ENCODE measurements around the gene WNT7A.
"Not testable (repeated sequence)": the region's sequence is repeated elsewhere in the genome, so short reads cannot be mapped to it uniquely, and the experiment has no call there.

WNT7A gene

DNA sequence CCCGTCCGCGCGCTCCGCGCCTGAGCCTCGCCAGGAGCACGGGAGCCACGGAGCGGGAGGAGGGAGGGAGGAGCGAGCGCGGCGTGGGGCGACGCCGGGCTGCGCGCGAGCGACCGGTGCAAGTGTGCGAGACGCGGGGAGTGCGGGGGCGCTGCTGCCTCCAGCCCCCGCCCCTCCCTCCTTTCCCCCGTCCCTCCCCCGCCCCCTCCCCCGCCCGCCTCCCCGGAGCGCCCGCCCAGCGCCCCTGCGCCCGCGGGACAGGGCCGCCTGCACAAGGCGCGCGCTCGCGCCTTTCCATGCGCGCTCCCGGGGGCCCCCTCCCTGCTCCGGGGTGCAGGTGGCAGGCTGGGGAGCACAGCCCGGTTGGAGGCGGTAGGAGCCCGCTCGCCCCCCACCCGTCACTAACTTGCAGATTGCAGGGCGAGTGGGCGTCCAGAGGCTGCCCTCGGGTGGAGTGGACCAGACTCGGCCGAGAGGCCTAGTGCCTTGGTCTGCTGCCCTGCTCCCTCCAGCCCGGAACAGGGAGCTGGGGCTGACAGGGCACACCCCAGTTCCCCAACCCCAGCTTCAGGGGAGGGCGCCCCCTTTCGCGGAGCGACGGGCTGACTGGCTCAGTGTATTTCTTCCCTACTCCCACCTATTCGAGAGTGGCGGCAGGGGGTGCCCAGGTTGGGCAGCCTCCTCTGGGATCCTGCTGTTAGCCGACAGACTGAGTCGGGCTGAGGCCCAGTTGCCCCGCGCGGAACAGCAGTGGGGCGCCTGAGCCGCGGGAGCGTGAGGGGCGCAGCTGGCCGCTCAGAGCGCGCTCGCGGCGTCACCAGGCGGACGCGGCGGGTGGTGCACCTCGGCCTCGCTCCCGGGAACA, at the start of gene WNT7A:
TSS of gene WNT7A (minus strand) at position 126 of the 865 bp plus-strand sequence. CDS start 255 bp downstream, outside the sequence.
- peak in 1 of 2 donors; percentile 11 for DNase-seq (ENCODE audit: low read depth in 2 of 2)

- DNase-seq (ENCODE audit: low read depth in 2 of 2), result not testable (repeated sequence)
These were observed 48.9 kb upstream of the WNT7A start for GRCh38 chr3:13928741-13929140.

DNA sequence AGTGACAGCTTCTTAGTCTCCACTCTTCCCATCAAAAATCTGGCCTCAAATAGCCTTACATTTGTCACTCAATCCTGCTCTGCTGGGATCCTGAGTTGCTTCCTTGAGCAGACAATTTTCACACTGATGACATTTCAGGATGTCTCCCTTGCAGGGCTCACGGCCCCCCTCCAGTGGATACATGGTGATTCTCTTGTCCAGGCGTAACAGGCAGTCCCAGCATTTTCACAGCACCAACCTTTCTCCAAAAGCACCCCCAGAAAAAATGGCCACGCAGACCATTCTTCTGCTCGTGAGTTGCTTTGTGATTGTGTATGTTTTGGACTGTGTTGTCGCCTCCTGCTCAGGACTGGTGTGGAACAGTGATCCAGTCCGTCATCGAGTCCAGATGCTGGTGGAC, 47.4 kb upstream of the WNT7A start:
- no peak for DNase-seq (ENCODE audit: low read depth in 2 of 2)

DNA sequence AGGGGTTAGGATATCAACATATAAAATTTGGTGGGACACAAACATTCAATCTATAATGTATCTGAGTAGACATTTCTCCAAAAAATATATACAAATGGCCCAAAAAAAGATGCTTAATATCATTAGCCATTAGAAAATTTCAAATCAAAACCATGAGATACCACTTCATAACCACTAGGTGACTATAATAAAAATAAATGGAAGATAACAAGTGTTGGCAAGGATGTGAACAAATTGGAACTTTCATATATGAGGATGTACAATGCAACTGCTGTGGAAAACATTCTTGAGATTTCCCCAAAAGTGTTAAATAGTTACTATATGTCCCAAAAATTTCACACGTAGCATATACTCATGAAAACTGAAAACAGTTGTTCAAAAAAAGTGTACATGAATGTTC, 36.5 kb upstream of the WNT7A start:
- DNase-seq (ENCODE audit: low read depth in 2 of 2), result no peak

DNA sequence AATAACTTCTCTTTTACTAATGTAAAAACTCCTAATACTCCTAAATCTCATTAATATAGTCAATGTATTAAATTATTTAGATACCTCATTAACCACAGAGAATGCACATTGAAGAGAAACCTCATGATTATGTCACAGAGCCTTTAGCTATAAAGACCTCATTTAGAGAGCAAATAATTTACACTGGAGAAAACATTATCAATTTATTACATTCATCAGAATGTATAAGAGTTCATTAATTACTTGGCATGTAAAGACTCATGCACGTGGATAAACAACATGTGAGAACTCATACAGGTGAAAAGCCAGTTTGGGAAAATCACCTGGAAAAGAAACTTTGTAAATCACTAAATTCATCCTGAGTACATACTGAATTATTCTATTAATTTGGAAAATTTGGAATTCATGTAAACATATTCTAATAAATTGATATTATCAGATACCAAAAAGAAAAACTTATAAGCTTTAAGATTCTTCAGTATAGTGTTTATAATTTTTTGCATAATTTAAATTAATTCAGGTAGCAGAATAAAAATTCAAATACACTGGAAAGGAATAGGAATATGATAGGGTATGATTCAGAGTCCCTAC, 22.9 kb upstream of the WNT7A start:
- DNase-seq (ENCODE audit: low read depth in 2 of 2), result no peak

DNA sequence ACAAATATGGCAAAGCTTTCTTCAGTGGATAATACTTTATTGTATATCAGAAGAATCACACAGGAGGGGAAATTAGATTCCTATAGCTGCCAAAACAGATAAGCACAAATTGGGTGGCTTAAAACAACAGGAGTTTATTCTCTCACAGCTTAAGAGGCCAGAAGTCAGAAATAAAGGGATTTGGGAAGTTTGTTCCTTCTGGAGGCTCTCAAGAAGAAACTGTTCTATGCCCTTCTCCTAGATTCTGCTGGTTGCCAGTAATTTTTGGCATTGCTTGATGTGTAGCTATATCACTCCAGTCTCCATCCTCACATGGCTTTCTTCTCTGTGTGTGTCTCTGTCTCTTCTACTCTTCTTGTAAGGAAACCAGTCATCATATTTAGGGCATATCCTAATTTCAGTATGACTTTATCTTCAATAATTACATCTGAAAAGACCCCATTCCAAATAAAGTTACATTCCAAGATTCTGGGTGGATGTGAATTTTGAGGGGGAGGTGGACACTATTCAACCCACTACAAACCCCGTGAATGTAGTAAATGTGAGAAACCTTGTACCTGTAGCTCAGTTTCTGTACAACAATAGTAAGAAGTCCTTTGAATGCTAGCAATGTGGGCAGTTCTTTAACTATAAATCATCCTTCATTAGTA, 22.2 kb upstream of the WNT7A start:
- DNase-seq (ENCODE audit: low read depth in 2 of 2), result no peak

DNA sequence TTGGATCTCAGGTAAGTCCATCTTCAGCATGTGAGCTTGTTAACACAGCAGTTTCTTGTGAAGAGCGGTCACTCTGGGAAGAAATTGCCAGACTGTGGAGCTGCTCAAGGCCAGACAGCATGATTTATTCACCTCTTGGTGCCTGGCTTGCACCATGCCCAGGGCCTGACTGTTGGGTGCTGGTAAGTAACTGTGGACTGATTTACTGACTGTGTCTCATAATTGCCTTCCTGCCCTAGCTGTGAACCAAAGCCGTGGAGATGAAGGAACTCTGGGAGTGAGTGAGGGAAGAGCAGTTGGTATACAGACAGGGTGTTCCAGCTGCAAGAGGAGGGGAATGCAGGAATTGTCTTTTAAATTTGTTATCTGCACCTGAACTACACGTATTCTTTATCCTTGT, 18.5 kb upstream of the WNT7A start:
- no peak for DNase-seq (ENCODE audit: low read depth in 2 of 2)

- DNase-seq (ENCODE audit: low read depth in 2 of 2), result peak in 1 of 2 donors; percentile 25
These were observed 16.7 kb upstream of the WNT7A start for GRCh38 chr3:13896473-13897154.

GRCh38 chr3:13895155-13896105, 15.6 kb upstream of the WNT7A start:
- DNase-seq (ENCODE audit: low read depth in 2 of 2), result peak; percentile 84 to 88

- no peak for DNase-seq (ENCODE audit: low read depth in 2 of 2)
These were observed 14.9 kb upstream of the WNT7A start for GRCh38 chr3:13894807-13895154.

- no peak for DNase-seq (ENCODE audit: low read depth in 2 of 2)
These were observed 14.4 kb upstream of the WNT7A start for GRCh38 chr3:13894096-13894806.

DNA sequence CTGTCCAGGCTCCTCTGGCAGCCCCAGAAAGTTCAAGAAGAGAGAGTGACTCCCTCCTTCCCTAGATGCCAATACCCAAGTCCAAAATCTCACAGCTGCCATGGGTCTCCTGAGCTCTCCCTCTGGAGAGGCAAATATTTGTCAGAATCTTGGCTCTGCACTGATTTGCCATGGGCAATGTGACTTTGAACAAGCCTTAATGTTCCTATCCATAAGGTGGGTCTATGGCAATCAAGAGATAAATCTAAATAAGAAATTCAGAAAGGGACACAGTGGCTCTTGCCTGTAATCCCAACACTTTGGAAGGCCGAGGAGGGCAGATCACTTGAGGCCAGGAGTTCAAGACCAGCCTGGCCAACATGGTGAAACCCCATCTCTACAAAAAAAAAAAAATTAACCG, 12.4 kb upstream of the WNT7A start:
- DNase-seq (ENCODE audit: low read depth in 2 of 2), result no peak

GRCh38 chr3:13891492-13892073, 11.7 kb upstream of the WNT7A start:
- no peak for DNase-seq (ENCODE audit: low read depth in 2 of 2)

- DNase-seq (ENCODE audit: low read depth in 2 of 2), result no peak
These were observed 11.1 kb upstream of the WNT7A start for GRCh38 chr3:13891017-13891392.

DNA sequence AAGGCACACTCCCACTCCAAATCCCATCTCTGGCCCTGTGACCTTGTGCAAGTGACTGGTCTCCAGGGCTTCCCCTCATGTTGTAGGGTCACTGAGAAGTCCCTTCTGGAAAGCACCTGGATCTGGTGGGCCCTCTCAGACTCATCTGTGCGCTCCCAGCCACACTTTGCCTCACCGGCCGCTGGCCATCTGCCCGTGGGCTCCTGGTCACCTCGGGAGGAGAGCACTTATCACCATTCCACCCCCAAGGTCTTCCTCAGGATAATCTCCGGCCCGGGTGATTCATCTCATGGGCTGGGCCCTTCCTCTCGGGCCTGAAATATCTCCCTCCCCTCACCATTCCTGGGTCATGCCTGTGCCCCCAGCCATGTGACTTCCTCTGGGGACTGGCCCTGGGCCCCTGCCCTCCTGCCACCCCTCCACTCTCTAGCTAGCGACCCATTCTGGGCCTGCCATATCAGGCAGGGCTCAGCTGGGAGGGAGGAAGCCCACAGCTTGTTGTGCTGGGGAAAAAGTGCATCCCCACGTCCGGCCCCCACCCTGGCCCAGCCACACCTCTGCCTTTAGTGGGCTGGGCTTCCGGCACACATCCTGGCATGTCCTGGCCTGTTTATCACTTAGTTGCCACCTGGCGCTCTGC, 10.6 kb upstream of the WNT7A start:
- DNase-seq (ENCODE audit: low read depth in 2 of 2), result no peak

- no peak for DNase-seq (ENCODE audit: low read depth in 2 of 2)
These were observed 8.7 kb upstream of the WNT7A start for GRCh38 chr3:13888576-13888975.

GRCh38 chr3:13887495-13888300, 7.8 kb upstream of the WNT7A start:
- no peak for DNase-seq (ENCODE audit: low read depth in 2 of 2)

DNA sequence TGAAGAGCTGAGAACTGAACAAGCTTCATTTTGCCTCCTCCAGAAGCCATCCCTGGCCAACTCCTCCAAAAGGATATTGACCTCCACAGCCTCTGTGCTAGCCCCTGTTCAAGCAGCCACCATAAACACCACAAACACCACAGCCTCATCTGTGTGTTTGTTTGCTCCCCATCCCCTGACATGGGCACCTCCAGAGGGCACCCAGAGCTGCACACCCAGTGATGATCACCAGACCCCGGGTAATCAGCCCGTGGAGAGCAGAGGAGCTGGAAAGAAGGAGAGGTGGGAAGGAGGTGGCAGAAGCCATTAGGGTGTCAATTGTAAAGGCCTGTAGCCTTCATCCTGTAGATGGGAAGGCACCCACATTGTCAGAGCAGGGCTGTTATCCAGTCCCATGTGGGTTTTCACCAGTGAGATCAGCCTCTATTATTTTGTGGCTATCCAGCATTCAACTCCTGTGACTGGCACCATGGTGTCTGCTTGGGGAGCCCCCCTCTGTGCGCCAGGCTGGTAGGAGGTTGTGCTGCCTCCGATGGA, 6.8 kb upstream of the WNT7A start:
- DNase-seq (ENCODE audit: low read depth in 2 of 2), result no peak

DNA sequence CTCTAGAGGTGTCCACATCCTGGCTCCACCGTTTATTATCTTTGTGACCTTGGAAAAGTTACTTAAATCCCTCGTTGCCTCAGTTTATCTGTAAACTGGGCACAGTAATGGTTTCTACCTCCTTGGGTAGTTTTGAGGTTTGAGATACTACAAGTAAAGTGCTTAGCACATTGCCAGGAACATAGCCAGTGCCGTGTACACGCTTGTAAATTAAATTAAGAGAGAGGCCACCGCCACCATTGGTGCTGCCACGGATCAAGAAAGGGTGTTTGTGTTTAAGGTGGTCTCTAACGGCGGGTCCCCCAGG, 5.8 kb upstream of the WNT7A start:
- no peak for DNase-seq (ENCODE audit: low read depth in 2 of 2)
